NCI-H446 treated with DMSO at 0.1 percent for 48 hours (cell line): ENCODE results near the gene CCDC149.

Source experiments
- DNase-seq: peaks from one replicate; lab custom pipeline; 2025; lab: John Stamatoyannopoulos, UW

The CCDC149 gene

DNA sequence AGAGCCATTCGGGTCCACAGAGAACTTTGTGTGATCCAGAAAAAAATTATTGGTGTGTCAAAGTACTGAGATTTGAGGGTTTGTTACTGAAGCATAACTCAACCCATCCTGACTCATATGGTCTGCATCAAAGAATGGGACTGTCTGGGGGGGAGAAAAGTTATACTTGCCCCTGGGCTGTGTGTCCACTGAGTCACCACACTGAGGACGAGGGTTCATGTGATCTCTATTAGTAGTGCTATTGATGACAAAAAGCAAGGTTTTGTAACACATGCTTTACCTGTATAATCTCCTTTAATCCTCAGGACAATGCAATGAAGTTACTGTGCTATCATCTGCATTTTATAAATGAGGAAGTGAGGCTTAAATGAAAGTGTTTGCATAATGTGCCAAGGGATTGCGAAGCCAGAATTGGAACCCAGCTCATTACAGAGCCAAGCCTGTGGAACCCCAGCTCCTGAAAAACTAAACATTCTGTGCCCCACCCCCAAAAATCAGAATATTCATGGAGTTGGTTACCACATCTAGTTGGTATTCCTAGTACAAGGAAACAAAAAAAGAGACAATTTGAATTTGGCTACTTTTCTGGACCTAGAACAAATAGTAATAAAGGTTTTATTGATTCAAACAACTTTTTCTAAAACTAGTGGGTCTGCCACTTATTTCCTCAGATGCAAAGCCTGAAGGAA lies 31.2 kb downstream of the CCDC149 start:
- DNase-seq = no peak

DNA sequence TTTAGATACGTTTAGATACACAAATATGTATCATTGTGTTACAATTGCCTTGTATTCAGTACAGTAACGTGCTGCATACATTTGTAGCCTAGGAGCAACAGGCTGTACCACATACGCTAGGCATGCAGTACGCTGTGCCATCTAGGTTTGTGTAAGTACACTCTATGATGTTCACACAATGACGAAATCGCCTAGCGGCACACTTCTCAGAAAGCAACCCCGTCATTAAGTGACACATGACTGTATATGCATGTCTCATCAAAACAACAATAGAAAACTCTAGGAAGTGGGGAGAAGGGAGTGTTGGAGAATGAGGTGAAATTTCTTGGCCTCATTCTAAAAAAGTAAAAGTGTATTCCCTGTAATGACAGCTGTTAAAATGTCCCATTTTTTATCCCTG lies 32.7 kb downstream of the CCDC149 start:
- DNase-seq = no peak

DNA sequence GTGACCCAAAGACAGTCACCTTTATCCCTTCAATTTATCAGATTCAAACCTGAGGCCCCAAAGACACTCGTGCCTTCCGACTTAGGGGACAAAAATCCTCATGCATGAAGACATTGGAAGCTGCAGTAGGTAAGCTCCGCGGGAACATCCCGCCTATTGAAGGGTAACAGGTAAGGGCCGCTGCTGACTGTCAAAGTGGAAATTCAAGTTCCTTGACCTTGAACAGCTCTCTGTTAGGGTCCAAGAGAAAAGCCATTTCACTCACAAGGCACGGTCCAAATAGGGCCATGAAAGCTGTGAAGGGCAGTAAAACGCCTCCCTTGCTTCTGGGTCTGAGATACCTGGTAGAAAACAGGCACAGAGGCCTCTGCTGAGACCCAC lies 34.2 kb downstream of the CCDC149 start:
- no peak for DNase-seq

DNA sequence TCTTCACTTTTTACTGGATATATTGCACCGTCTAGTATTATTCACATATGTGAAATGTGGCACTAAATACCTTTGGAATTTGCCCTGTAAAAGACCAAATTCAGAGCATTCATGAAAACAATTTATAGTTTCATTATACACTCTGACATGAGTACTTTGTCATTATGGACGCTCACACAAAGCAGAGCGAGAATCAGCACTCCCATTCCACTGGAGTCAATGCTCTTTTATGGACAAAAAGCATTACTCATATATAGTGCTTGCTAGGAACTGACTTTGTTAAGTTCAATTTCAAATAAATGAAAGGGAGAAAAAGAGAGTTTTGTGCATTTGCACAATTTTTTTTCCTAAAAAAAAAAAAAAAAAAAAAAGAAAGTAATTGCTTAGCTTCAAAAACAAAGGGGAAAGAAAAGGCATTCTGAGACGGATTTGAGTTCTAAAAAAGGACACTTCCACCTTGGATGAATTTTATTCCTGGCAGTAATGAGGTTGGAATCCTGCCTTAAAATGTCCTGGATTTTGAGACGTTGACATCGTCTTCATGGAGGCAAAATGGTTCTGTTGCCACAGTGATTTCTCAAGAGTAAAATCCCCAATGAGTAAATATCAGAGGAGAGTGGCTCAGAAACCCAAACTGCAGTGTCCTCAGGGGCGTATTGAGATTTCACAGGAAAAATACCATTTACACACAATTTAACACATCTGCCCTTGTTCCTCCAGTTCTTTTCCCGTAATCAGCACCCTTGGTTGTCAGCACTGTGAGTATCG lies 34.8 kb downstream of the CCDC149 start:
- DNase-seq = no peak

DNA sequence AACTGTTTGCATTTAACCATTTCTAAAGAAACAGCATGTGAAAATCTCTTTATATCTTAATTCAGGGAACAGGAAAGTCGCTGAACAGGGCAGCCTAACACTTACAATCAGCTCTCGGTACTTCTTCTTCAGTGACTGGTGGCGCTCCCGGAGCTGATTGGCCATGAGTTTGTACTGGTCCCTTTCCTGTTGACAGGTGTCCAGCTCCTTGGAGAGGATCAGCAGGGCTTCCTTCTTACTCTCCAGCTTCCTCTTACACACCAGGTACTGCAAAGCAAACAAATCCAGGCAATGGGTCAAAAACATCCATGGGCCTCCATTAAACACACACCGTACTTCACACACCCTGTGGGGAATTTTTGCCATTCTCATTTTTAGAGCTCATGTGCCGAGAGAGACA lies 36.4 kb downstream of the CCDC149 start:
- DNase-seq = no peak

DNA sequence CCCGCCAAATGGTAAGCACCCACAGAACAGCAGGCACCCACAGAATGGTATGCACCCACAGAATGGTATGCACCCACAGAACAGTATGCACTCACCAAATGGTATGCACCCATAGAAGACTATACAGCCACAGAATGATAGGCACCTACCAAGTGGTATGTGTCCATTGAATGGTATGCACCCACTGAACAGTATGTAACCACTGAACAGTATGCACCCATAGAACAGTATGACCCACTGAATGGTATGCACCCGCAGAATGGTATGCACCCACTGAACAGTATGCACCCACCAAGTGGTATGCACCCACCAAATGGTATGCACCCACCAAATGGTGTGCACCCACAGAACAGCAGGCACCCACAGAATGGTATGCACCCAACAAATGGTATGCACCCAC lies 40.1 kb downstream of the CCDC149 start:
- DNase-seq = no peak

DNA sequence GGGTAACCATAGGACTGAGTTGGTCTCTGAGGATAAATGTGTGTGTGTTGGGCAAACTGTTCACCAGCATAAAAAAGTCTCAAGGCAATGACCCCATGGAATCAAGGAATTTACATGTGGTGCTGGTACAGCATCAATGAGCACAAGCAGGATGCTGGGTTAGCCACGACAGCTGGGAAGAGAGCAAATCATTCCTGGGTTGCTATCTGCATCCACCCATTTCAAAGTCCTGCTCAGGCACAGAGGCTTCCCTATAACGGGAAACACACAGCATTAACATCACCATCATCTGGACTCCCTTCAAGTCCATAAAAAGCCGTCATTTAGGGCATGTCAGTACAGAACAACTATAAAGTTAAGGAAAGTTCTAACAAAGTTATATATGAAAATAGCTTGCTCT lies 41.6 kb downstream of the CCDC149 start:
- DNase-seq = no peak

DNA sequence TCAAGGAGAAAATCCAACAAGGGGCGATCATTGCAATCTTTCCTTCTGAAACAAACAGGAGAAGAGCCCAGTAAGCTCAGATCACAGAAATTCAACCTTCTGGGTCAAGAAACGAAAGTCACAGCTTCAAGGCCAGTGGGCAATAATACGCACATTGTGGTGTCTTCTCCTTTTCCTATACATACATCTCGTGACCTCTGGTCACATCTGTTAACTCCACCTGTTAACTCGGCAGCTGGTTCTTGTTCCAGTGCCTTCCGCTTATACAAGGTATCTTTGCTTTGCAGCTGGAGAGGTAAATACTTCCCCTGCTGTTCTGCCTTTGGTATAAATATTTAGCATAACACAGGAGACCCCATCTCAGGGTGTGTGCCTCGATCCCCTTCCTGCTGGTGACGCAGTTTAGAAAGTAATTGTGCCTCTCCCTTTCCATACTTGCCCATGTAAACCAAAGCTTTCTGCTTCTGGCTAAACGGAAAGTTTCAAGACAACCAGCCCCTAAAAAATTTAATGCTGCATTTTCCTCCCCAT lies 45.0 kb downstream of the CCDC149 start:
- no peak for DNase-seq

DNA sequence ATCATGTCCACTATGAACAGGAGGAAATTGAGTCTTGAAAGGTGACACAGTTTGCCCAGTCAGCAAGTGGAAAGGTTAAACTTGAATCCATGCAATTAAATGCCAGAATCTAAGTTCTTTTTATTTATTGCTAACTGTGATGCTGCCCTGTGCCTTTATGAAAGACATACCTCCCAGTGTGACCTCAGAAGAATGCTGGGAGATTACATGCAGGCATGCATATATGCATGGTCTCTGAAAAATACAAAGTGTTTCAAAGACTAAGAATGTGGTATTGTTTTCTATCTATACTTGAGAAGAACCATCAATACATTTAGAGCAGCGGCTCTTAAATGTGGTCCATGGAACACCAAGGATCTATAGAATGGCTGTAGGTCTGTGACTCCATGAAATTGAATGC lies 45.6 kb downstream of the CCDC149 start:
- no peak for DNase-seq

DNA sequence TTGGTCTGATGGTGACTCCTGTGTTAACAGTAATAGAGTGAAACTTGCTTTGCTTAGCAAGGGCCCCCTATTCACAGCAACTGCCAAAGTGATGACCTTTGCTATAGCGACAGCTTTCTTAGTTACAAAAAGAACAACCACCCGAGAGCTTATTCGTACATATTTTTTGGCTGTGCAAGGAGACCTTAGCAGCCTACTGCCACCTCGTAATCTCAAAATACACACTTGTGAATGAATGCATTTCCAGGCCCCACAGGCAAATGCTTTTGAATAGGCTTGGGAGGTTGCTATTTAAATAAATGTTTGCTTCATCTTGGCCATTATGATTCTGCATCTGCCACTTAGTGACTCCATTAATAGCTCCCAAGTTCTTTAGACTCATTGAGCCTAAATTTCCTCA lies 47.4 kb downstream of the CCDC149 start:
- no peak for DNase-seq

DNA sequence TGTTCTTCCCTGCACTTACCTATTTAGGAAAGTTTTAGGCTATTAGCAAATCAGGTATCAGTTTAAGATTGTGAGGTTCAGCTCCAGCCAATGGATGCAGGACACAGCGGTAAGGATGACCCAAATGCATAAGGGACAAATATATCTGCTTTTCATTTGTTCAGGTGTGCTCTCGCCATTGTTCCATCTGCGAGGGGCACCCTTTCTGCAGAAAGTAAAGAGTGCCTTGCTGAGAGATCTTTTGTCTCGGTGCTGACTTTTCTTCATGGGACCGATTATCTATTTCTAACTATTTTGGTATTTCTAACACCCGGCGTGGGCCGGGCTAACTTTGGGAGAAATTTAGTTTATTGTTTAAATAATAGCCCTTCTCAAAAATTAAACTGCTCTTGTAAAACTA lies 49.0 kb downstream of the CCDC149 start:
- DNase-seq = no peak

DNA sequence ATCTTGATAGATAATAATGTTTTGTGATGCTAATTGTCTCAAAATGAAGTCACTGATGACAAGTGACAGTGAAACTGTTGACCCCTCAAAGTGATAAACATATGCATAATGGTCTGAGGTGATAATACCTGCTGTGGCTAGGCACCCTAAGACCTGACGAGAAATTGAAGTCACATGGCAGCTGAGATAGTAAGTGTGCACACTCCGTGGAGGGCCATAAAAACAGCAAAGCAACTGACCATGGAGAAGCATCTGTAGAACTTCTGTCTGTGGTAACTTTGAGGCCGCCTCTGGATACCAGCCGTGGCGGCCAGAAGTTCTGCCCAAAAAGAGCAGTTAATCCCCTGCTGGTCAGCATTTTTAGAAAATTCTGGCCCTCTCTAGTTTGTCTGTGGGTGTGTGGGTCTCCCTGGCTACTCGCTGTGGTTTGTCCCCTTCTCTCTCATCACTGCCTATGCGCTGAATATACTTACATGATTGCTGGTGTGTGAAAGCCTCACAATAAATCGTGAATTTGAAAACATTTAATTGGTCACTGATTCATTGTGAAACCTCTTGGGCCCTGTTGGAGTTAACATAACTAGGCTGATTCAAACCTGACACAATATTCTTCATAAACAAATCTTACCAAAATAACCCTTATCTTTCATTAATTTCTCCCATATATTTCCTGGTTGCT lies 50.6 kb downstream of the CCDC149 start:
- DNase-seq = no peak

DNA sequence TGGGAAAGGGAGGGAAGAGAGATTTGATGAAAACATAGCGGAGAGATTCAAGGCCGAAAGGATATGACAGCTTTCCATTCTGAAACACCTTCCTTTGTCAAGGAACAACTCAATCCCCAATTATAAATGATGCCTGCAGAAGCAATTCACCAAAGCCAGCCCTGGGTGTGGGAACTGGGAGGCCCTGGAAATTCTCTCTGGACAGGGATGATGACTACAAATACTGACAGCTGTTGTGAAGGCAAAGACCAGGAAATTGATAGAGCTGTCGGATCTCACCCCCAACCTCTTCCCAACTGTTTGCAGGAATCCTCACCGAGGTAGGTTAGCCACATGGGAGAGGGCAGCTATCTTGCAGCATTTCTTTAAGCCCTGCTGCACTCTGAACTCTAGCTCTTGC lies 54.3 kb downstream of the CCDC149 start:
- DNase-seq = no peak

DNA sequence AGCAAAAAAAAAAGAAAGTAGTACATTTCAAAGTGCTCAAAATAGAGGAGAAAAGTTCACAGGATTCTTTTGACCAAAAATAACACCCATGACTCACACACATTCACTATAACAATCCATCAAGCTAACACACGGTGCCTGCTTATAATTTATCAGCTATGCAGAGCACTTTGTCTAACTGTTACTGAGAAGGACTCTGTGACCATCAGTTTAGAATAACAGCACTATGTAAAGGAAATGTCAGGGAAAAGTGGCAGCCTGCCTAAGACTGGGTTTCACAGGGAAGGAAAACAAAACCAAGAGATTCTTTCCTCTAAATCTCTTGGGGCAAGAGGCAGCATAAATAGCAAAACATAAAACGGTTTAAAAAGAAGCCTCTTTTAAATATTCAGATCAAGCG lies 54.8 kb downstream of the CCDC149 start:
- no peak for DNase-seq

DNA sequence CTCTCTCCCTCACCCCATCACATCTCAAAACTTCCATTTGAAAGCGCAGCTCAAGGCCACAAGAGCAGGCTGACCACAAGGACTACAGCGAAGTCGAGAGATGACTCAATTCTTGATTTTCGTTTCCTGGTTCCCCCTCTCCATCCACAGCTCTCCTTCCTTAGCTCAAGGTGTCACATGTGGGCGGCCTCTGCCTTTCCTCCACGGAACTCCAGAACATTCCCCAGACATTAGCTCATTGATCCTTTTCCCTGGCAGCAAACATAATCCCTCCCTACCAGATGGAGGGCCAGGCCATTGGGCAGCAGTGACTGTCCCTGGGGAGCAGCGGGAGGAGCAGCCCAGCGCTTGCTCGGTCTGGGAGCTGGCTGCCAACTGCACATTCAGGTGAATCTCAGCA lies 56.3 kb downstream of the CCDC149 start:
- no peak for DNase-seq

DNA sequence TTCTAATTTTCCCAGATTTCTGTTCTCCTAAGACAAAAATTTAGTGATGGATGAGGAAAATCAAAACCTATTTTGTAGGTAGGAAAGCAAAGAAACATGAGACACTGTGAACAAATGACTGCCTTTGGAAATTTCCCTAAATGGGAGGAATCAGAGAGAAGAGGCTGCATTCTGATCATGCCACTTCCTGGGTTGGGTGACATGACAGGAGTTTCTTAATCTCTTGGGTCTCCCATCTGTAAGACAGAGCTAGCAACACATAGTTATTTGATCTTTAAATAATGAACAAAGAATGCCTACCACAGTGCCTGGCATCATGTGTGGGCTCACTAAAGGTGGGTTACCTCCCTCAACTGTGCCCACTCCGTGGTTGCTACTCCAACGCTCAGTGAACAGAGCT lies 57.1 kb downstream of the CCDC149 start:
- no peak for DNase-seq

DNA sequence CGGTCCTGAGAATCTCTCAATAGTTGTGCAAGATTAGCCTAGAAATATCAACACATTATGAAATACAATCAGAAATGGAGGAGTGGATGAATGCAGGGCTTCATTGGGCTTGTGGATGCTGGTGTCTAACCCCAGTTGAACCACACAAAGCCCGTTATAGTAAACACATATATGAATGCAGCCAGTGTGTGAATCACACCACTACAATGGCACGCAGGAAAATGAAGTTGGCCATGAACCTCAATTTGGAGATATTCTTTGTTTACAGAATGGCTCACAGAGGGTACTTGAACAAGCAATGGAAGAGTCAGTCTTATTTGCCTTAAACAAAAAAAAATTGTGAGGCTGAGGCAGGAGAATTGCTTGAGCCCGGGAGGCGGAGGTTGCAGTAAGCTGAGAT lies 59.7 kb downstream of the CCDC149 start:
- no peak for DNase-seq

DNA sequence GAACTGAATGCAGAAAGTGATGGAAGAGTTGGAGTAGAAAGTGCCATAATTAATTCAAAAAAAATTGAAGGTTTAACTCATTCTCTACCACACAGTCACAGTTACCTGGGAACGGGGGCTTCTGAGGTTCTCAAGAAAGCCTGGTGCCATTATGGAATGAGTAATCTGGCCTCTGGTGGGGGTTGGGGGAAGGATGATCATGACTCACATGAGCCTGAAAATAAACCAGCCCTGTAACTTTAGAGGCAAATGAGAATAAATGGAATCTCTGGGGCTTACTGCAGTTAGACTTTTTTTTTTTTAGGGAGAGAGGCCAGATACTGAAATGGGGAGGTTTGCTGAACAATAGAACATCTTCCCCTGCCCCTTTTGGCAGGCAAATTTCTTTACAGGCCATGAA lies 62.2 kb downstream of the CCDC149 start:
- DNase-seq = no peak

DNA sequence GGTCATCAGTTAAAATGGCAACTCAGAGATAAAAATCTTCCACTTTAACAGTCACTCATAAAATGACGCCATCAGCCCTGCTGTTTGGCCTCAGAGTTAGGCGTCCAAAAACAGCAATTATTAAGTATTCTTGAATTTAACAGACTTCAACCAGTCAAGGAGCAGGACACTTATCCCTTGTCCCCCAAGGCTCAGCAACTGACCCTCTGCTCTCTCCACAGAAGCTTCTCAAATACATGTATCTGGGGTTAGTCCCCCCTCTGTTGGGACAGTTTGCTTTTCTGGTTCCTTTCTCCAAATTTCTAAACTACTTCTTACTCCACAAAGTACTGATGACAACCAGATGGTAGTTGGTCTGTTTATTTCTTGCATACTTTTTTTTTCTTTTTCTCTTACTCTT lies 63.1 kb downstream of the CCDC149 start:
- DNase-seq = no peak

DNA sequence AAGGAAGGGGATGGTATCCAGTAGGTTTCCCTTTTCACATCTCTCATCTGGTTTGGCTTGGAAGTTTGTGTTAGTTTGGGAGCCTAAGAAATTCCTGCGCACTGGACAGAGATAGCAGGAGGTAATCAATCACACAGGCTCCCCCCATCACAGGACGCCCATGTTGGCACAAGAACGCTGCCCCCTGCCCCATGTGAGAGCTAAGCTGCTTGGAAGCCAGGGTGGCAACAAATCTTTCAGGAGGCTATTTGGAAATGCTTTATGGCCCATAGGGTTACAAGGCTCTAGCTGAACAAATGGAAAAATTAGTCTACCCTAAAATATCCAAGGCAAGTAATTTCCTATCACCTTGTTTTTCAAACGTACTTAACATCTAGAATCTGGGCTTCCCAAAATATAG lies 63.5 kb downstream of the CCDC149 start:
- DNase-seq = no peak

DNA sequence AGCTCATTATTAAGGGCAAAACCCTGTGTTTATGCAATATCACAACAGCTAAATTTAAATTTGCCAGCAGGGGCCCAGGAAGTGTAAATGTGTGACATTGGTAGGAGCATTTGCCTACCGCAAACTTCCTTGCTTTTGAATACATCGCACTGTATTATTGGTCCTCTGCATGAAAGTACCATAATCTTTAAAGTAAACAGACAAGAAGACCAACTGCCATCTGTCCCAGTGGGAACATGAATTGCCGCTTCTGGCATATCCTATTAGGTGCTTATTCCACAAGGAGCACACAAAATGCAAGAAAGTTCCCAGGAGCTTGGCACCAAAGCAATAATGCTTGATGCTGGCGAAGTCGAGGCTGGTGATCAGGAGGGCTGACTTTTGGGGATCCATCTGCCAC lies 66.1 kb downstream of the CCDC149 start:
- no peak for DNase-seq

DNA sequence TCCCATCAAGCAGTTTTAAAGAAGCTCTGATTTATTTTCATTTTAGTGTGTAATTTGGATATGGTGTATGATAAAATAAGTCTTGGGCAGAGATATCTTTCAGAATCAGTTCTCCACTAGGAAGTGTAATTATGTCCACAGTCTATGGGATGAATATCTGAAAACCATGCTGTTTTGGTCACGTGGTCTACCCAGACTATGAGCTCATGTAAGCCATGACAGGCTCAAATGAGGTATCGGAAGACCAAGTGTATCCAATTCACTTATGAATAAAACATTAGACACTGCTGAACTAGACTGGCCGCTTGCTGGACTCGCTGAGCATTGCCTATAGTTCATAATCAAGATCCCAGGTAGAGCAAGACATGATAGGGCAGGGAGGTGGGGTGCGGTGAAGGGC lies 66.9 kb downstream of the CCDC149 start:
- no peak for DNase-seq

DNA sequence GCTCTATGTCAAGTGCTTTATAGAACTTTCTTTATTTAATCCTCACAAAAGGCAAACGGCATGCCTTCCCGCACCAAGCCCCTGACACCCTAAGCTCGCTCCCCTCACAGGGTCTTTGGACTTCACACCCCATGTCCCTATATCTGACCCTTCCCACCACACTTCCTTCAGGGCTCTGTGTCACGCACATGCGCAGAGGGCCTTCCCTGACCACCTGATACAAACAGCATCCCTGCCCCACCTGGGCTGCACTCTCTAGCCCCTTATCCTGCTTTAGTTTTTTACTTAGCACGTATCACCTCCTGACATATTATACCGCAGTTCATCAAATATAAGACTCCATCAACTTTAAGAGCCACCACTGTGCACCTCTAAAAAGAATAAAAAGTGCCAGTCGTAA lies 67.7 kb downstream of the CCDC149 start:
- no peak for DNase-seq
